HUES6 (cell line): ENCODE data around the gene FRMD6.

Source experiments
- H3K27ac ChIP-seq: 2 replicates; pipeline ENCODE4 v1.7.0; 2013; ENCODE audit warnings: low read depth, mild to moderate bottlenecking, low read length, inconsistent platforms
- H3K27me3 ChIP-seq: 2 replicates; pipeline ENCODE4 v1.6.1; 2013; ENCODE audit warnings: low read length; ENCODE audit not compliant: control insufficient read depth, insufficient read depth
- H3K36me3 ChIP-seq: 2 replicates; pipeline ENCODE4 v1.6.1; 2013; ENCODE audit warnings: low read length; ENCODE audit not compliant: control insufficient read depth, insufficient read depth
- H3K4me1 ChIP-seq: 2 replicates; pipeline ENCODE4 v1.6.1; 2013; ENCODE audit warnings: low read length; ENCODE audit not compliant: control insufficient read depth, insufficient read depth
- H3K4me3 ChIP-seq: 2 replicates; pipeline ENCODE4 v1.5.1; 2013; ENCODE audit warnings: low read depth, low read length
- H3K9ac ChIP-seq: one replicate; pipeline ENCODE4 v1.6.1; 2013; ENCODE audit warnings: mild to moderate bottlenecking, low read length
- H3K9me3 ChIP-seq: 2 replicates; pipeline ENCODE4 v1.6.1; 2013; ENCODE audit warnings: low read depth, low read length; ENCODE audit not compliant: control insufficient read depth, insufficient read depth

FRMD6 gene

DNA sequence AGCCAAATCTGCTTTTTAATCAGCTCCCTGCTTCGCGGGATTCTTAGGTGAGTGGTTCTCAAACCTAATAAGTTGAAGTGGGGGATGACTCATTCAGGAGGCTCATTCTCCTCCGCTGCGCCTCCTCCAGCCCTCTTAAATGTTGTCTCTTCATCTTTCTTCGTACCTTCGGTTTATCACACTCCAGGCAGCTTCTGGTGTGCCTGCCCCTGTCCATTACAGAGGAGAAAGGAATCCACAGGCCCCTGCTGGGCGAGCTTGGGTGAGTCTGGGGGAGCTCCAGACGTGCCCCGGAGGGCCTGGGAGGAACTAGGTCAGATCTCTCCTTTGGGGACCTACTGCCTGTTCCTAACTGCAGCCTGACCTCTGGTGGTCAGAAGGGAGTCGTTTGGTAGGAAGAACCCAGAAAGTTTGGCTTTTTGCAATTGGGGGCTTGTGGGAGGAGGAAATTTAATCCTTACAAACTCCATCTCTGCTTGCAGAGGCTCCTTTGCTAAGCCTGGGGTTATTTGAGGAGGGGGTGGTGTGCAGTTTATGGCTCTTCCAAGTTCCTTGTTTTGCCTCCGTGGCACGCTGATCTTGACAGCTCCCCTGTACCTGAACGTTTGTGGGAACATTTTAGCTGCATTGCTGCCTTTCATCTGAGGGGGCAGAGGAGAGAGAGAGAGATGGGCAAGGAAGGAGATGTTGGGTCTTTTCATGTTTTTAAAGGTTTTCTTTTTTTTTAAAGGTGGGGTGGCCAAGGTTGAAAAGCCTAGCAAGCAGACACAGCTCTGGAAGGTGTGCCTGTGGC lies 124.6 kb downstream of the FRMD6 start:
- Histone ChIP-seq H3K9ac (no peak overlapping the region), H3K27ac (no peak overlapping the region), H3K4me3 (peak overlapping the region; percentile 14)

DNA sequence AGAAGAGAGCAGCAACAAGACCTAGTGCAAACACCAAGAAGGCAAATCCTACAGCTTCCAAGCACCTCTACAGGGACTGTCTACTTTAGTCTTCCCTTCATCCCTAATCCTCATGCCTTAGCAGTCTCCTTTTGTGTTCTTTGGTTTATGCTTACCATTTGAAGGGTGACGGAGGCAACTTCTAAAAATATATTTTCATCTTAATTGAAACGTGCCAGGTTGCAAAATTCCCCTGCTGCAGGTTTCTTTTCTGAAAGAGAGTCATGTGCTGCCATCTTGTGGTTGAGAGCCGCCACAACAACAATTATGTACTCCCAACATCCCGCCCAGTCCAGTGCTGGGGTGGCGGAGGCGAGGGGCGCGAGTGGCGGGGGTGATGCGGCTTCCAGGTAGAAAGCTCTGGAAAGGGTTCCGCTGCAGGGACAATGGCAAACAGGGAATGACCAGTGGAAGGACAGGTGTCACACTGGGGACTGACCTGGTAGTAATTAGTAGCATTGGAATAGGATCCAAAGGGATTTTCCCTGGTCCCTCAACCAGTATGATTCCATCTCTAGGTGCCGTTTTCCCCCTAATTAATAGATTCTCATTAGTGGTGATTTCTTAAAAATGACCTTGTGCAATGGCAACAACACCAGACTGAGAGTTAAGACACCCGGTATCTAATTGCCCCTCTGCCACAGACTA lies 128.4 kb downstream of the FRMD6 start:
- H3K27ac ChIP-seq: no peak overlapping the region
- H3K9ac ChIP-seq: no peak overlapping the region
- H3K27me3 ChIP-seq: peaks cover 2% of the 10 kb centered on the region; the same call in 1 of the 2 replicates
- no peak overlapping the region for H3K4me3 ChIP-seq
- peaks cover 5% of the 10 kb centered on the region; the same call in 1 of the 2 replicates for H3K4me1 ChIP-seq
- 0 out of 2 replicates have a peak, but pooled peaks cover under 1% of the 10 kb centered on the region for H3K9me3 ChIP-seq
- no peaks in the 10 kb centered on the region for H3K36me3 ChIP-seq

More for the DNA sequence above, 124.6 kb downstream of the FRMD6 start:
- Histone ChIP-seq H3K4me1 (peaks cover 5% of the 10 kb centered on the region; the same call in 1 of the 2 replicates), H3K36me3 (no peaks in the 10 kb centered on the region), H3K27me3 (0 out of 2 replicates have a peak, but pooled peaks cover 2% of the 10 kb centered on the region), H3K9me3 (no peaks in the 10 kb centered on the region)
